Measurements from ENCODE around the gene SH3PXD2A.

DNA sequence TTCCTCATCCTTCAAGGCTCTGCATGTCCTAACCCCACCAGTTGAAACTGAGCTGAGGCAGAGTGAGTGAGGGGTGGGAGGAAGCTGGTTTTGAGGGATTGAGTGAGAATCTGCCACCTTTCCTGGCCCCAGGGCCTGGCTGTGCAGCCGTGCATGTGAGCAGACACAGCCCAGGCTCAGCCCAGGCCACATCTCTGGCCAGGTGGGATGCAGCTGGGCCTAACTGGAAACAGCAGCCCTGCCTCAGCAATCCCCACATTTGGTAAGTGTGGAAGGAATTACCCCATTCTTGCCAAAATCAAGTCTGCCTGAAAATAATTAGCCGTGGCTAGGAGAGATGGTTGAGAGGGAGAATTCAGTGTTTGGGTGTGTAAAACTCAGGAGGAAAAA lies 245.3 kb downstream of the SH3PXD2A start:
- TF ChIP-seq CTCF (conservative IDR thresholded peaks at IDR 0.05; ENCODE audit: low read depth, low read length) = no peak
- TF ChIP-seq POLR2A (IDR thresholded peaks at IDR 0.05; ENCODE audit: low read depth, low read length) = no peak
- TF ChIP-seq RFX5 (IDR thresholded peaks at IDR 0.05; ENCODE audit: low read depth, low read length) = no peak
- TF ChIP-seq CHD1 (IDR thresholded peaks at IDR 0.05; ENCODE audit: low read depth, low read length) = no peak
- TF ChIP-seq, protein P1, sequence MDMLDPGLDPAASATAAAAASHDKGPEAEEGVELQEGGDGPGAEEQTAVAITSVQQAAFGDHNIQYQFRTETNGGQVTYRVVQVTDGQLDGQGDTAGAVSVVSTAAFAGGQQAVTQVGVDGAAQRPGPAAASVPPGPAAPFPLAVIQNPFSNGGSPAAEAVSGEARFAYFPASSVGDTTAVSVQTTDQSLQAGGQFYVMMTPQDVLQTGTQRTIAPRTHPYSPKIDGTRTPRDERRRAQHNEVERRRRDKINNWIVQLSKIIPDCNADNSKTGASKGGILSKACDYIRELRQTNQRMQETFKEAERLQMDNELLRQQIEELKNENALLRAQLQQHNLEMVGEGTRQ (IDR thresholded peaks at IDR 0.05; ENCODE audit: low read depth, low read length) = no peak
- no peak for TF ChIP-seq MXI1 (IDR thresholded peaks at IDR 0.05; ENCODE audit: borderline replicate concordance, low read depth, low read length)
- TF ChIP-seq MAFK (IDR thresholded peaks at IDR 0.05; ENCODE audit: low read depth, low read length) = no peak
- no peak for TF ChIP-seq SMC3 (IDR thresholded peaks at IDR 0.05; ENCODE audit: low read depth, low read length)
- no peak for TF ChIP-seq FOS (IDR thresholded peaks at IDR 0.05; ENCODE audit: low read depth, low read length)
- no peak for TF ChIP-seq NFE2L2 (IDR thresholded peaks at IDR 0.05; ENCODE audit: low read depth, low read length)
- no peak for TF ChIP-seq BHLHE40 (IDR thresholded peaks at IDR 0.05; ENCODE audit: low read depth, low read length)
- TF ChIP-seq CEBPB (IDR thresholded peaks at IDR 0.05; ENCODE audit: low read depth, low read length) = no peak
- no peak for TF ChIP-seq RCOR1 (IDR thresholded peaks at IDR 0.05; ENCODE audit: insufficient replicate concordance, low read length)
- TF ChIP-seq RAD21 (IDR thresholded peaks at IDR 0.05; ENCODE audit: low read length) = no peak
